Epithelial cell of proximal tubule (primary cell): ENCODE measurements around the gene ACOXL. TPM values are rescaled to one million over a fixed set of nuclear protein-coding genes. Genes with fewer than 3 reads are reported as not detected.

Source experiments
- DNase-seq: peaks from one replicate; pipeline ENCODE4 v3.0.0-alpha.2; 2011; ENCODE audit warnings: low read depth
- H3K4me3 ChIP-seq: 2 replicates; pipeline ENCODE4 v1.5.1; 2011; ENCODE audit warnings: low read depth, mild to moderate bottlenecking, low read length
- CTCF ChIP-seq: conservative IDR thresholded peaks from 2 replicates; pipeline ENCODE4 v1.5.1; 2012; ENCODE audit warnings: low read depth, mild to moderate bottlenecking, low read length
- total RNA-seq: library from RNA; depleted of rRNA; stranded (reverse); fragments of >200 nt; gene quantifications from 2 replicates; pipeline ENCODE4 v1.2.3, GENCODE V29; 2015

Gene ACOXL
- total RNA-seq, 1 donor from 2014 or later, result 0.06 TPM

GRCh38 chr2:110725859-110726258, 6.5 kb upstream of the ACOXL start:
- no peak overlapping the region for H3K4me3 ChIP-seq
- no peak for DNase-seq
- no peak for TF ChIP-seq CTCF

- no peak overlapping the region for H3K4me3 ChIP-seq
- DNase-seq, result no peak
- no peak for TF ChIP-seq CTCF
These were observed 6.1 kb upstream of the ACOXL start for GRCh38 chr2:110726285-110726684.

- no peak overlapping the region for H3K4me3 ChIP-seq
- DNase-seq, result no peak
- no peak for TF ChIP-seq CTCF
These were observed 4.5 kb upstream of the ACOXL start for GRCh38 chr2:110727923-110728322.

- TF ChIP-seq CTCF, result no peak
- H3K4me3 ChIP-seq, result no peak overlapping the region
- DNase-seq, result no peak
These were observed 3.3 kb upstream of the ACOXL start for GRCh38 chr2:110729106-110729505.

GRCh38 chr2:110731064-110731463, 1.3 kb upstream of the ACOXL start:
- no peak for DNase-seq

GRCh38 chr2:110735366-110735765, 3.0 kb downstream of the ACOXL start:
- no peak for TF ChIP-seq CTCF
- no peak for DNase-seq
- no peak overlapping the region for H3K4me3 ChIP-seq

More at GRCh38 chr2:110731064-110731463, 1.3 kb upstream of the ACOXL start:
- no peak overlapping the region for H3K4me3 ChIP-seq
- TF ChIP-seq CTCF, result no peak

- no peak for DNase-seq
- no peak overlapping the region for H3K4me3 ChIP-seq
- TF ChIP-seq CTCF, result no peak
These were observed 5.4 kb downstream of the ACOXL start for GRCh38 chr2:110737783-110738182.
